HepG2 (cell line): ENCODE data around the gene KRTAP5-8. TPM values are rescaled to one million over a fixed set of nuclear protein-coding genes. Genes with fewer than 3 reads are reported as not detected.

Experiments used
- AFF4 ChIP-seq: sonication (generic); formaldehyde crosslinking; IDR thresholded peaks from 2 replicates; pipeline ENCODE4 v1.4.0; 2020; ENCODE audit warnings: missing genetic modification reagents
- CBFB ChIP-seq: sonication (generic); formaldehyde crosslinking; IDR thresholded peaks from 2 replicates; pipeline ENCODE4 v1.4.0; 2020; ENCODE audit warnings: missing genetic modification reagents
- CBX2 ChIP-seq, 2 experiments: fragments of 200-600 bp in 1 of 2; sonication (generic); formaldehyde crosslinking in 1 of 2; IDR thresholded peaks; 2 replicates each; pipeline versions ENCODE4 v1.7.0 to v1.8.1; 2018 to 2022; ENCODE audit warnings: low read depth in 2 of 2, low read length in 1 of 2, mild to moderate bottlenecking in 1 of 2, missing genetic modification reagents in 1 of 2
- FOXA1 ChIP-seq, 2 experiments: fragments of 450-650 bp in 1 of 2; sonication (generic) in 1 of 2; formaldehyde crosslinking in 1 of 2; IDR thresholded peaks; 2 replicates each; pipeline versions ENCODE4 v1.4.0 to v1.6.1; 2016 to 2020; ENCODE audit warnings: missing genetic modification reagents in 1 of 2
- GATAD1 ChIP-seq: IDR thresholded peaks from 2 replicates; pipeline ENCODE4 v1.6.1; 2016; ENCODE audit warnings: missing genetic modification reagents, missing compliant biosample characterization
- IKZF4 ChIP-seq: sonication (generic); formaldehyde crosslinking; IDR thresholded peaks from 2 replicates; pipeline ENCODE4 v1.5.1; 2020; ENCODE audit warnings: borderline replicate concordance, mild to moderate bottlenecking, low read depth, missing genetic modification reagents; ENCODE audit errors: not compliant biosample characterization
- SRF ChIP-seq: IDR thresholded peaks from 2 replicates; pipeline ENCODE4 v1.6.1; 2011; ENCODE audit warnings: mild to moderate bottlenecking, low read depth, low read length, moderate library complexity
- TARDBP ChIP-seq: sonication (generic); formaldehyde crosslinking; IDR thresholded peaks from 2 replicates; pipeline ENCODE4 v1.8.0; 2022; ENCODE audit warnings: mild to moderate bottlenecking, missing genetic modification reagents
- ZNF20 ChIP-seq: sonication (generic); formaldehyde crosslinking; IDR thresholded peaks from 2 replicates; pipeline ENCODE4 v1.4.0; 2020; ENCODE audit warnings: mild to moderate bottlenecking, moderate library complexity, missing genetic modification reagents
- ZNF232 ChIP-seq: sonication (generic); formaldehyde crosslinking; IDR thresholded peaks from 2 replicates; pipeline ENCODE4 v1.4.0; 2020; ENCODE audit warnings: missing genetic modification reagents, borderline replicate concordance
- ZNF296 ChIP-seq: sonication (generic); formaldehyde crosslinking; conservative IDR thresholded peaks from 2 replicates; pipeline ENCODE4 v1.5.0; 2020; ENCODE audit warnings: mild to moderate bottlenecking, missing genetic modification reagents
- ZNF460 ChIP-seq: sonication (generic); formaldehyde crosslinking; IDR thresholded peaks from 2 replicates; pipeline ENCODE4 v1.5.1; 2020; ENCODE audit warnings: missing genetic modification reagents, mild to moderate bottlenecking, borderline replicate concordance
- ZNF580 ChIP-seq: IDR thresholded peaks from 2 replicates; pipeline ENCODE4 v1.6.1; 2016; ENCODE audit warnings: low read depth, borderline replicate concordance
- ZNF724P ChIP-seq: sonication (generic); formaldehyde crosslinking; IDR thresholded peaks from 2 replicates; pipeline ENCODE4 v1.8.0; 2022; ENCODE audit warnings: missing genetic modification reagents, borderline replicate concordance
- ZNF780A ChIP-seq: sonication (generic); formaldehyde crosslinking; IDR thresholded peaks from 2 replicates; pipeline ENCODE4 v1.8.0; 2022; ENCODE audit warnings: mild to moderate bottlenecking, missing genetic modification reagents, moderate library complexity
- ZNF790 ChIP-seq: sonication (generic); formaldehyde crosslinking; IDR thresholded peaks from 2 replicates; pipeline ENCODE4 v1.8.0; 2022; ENCODE audit warnings: missing genetic modification reagents, mild to moderate bottlenecking, borderline replicate concordance
- ZNF83 ChIP-seq: sonication (generic); formaldehyde crosslinking; IDR thresholded peaks from 2 replicates; pipeline ENCODE4 v1.4.0; 2020; ENCODE audit warnings: missing genetic modification reagents, mild to moderate bottlenecking, borderline replicate concordance
- polyA plus RNA-seq, 8 experiments: library from polyadenylated mRNA; depleted of rRNA in 3 of 8; stranded (reverse) in 7 of 8; unstranded in 1 of 8; fragments of >200 nt; fragmentation: Illumina TruSeq in 4 of 8; extraction: Trizol in 4 of 8; gene quantifications; 2 replicates each; pipeline versions ENCODE4 v1.2.1 to v1.2.3, GENCODE V29; 2011 to 2016; ENCODE audit warnings: low read depth in 4 of 8, missing spikeins in 1 of 8, mixed read lengths in 1 of 8; ENCODE audit not compliant: insufficient read depth in 1 of 8
- total RNA-seq, 5 experiments: library from RNA; depleted of rRNA; stranded (reverse); fragments of >200 nt; fragmentation: Illumina TruSeq; extraction: Trizol; gene quantifications; 2 replicates each; pipeline ENCODE4 v1.2.3, GENCODE V29; 2016; ENCODE audit warnings: low read depth in 1 of 5
- TF ChIP-seq, protein P1 (sequence below): IDR thresholded peaks from 2 replicates; pipeline ENCODE4 v1.6.1; 2016; ENCODE audit warnings: low read depth, control low read depth
- TF ChIP-seq, protein P2 (sequence below): sonication (generic); formaldehyde crosslinking; IDR thresholded peaks from 2 replicates; pipeline ENCODE4 v1.5.0; 2020; ENCODE audit warnings: mild to moderate bottlenecking, missing genetic modification reagents

The KRTAP5-8 gene
- total and polyA plus RNA-seq, 2 of the 13 experiments (the other 11 are each of a cell fraction or from before 2014, with no cell fraction given): 0.20 TPM; not detected in 1

- TF ChIP-seq AFF4 (CRISPR knock-in tag) (no peak), ZNF580 (CRISPR knock-in tag) (no peak; the same call in 1 of the 2 replicates), TARDBP (CRISPR knock-in tag) (no peak), CBX2 (IDR thresholded peaks at IDR 0.05; ENCODE audit: low read depth, low read length) (no peak), CBX2 (CRISPR knock-in tag; IDR thresholded peaks at IDR 0.05; ENCODE audit: low read depth) (no peak), ZNF232 (no peak), ZNF20 (no peak), GATAD1 (CRISPR knock-in tag) (no peak), ZNF790 (CRISPR knock-in tag) (no peak), ZNF724P (no peak), FOXA1 (IDR thresholded peaks at IDR 0.05) (no peak), FOXA1 (CRISPR knock-in tag; IDR thresholded peaks at IDR 0.05) (no peak), CBFB (CRISPR knock-in tag) (no peak), IKZF4 (CRISPR knock-in tag) (no peak), SRF (no peak), ZNF83 (CRISPR knock-in tag) (no peak), ZNF460 (peak; percentile 17; the same call in 1 of the 2 replicates), ZNF780A (CRISPR knock-in tag) (no peak), ZNF296 (CRISPR knock-in tag) (no peak)
- TF ChIP-seq, protein P1, sequence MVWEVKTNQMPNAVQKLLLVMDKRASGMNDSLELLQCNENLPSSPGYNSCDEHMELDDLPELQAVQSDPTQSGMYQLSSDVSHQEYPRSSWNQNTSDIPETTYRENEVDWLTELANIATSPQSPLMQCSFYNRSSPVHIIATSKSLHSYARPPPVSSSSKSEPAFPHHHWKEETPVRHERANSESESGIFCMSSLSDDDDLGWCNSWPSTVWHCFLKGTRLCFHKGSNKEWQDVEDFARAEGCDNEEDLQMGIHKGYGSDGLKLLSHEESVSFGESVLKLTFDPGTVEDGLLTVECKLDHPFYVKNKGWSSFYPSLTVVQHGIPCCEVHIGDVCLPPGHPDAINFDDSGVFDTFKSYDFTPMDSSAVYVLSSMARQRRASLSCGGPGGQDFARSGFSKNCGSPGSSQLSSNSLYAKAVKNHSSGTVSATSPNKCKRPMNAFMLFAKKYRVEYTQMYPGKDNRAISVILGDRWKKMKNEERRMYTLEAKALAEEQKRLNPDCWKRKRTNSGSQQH: no peak
- TF ChIP-seq, protein P2, sequence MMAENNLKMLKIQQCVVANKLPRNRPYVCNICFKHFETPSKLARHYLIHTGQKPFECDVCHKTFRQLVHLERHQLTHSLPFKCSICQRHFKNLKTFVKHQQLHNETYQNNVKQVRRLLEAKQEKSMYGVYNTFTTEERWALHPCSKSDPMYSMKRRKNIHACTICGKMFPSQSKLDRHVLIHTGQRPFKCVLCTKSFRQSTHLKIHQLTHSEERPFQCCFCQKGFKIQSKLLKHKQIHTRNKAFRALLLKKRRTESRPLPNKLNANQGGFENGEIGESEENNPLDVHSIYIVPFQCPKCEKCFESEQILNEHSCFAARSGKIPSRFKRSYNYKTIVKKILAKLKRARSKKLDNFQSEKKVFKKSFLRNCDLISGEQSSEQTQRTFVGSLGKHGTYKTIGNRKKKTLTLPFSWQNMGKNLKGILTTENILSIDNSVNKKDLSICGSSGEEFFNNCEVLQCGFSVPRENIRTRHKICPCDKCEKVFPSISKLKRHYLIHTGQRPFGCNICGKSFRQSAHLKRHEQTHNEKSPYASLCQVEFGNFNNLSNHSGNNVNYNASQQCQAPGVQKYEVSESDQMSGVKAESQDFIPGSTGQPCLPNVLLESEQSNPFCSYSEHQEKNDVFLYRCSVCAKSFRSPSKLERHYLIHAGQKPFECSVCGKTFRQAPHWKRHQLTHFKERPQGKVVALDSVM (CRISPR knock-in tag): no peak
Measured at GRCh38 chr11:71580057-71581003, 42.5 kb downstream of the KRTAP5-8 start (continued).
